GM10266 (cell line): Measurements from ENCODE around the gene MST1.

ENCODE experiments used
- DNase-seq: peaks from one replicate; pipeline ENCODE4 v3.0.0; 2012; ENCODE audit errors: extremely low spot score
- TF ChIP-seq, protein P1 (sequence below): IDR thresholded peaks from 2 replicates; pipeline ENCODE4 v1.5.1; 2012; ENCODE audit warnings: mild to moderate bottlenecking, low read depth; ENCODE audit not compliant: control insufficient read depth, insufficient read depth; ENCODE audit errors: missing control alignments

MST1 gene

DNA sequence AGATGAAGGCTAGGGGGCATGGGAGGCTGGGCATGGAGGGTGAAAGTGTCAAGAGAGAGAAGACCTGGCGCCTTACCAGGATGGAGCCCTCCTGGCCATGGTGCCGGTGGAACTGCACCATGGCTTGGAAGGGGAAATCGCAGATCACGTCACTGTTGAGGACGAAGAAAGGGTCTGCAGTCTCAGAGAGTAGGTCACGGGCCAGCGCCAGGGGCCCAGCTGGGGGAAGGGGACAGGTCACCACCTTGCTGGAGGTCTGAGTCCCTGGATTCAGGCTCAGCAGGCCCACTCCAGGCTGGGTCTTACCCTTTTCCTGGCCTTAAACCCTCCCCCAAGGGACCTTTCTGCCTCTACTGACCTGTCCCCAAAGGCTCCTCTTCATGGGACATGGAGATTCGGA lies 33.6 kb upstream of the MST1 start:
- TF ChIP-seq, protein P1, sequence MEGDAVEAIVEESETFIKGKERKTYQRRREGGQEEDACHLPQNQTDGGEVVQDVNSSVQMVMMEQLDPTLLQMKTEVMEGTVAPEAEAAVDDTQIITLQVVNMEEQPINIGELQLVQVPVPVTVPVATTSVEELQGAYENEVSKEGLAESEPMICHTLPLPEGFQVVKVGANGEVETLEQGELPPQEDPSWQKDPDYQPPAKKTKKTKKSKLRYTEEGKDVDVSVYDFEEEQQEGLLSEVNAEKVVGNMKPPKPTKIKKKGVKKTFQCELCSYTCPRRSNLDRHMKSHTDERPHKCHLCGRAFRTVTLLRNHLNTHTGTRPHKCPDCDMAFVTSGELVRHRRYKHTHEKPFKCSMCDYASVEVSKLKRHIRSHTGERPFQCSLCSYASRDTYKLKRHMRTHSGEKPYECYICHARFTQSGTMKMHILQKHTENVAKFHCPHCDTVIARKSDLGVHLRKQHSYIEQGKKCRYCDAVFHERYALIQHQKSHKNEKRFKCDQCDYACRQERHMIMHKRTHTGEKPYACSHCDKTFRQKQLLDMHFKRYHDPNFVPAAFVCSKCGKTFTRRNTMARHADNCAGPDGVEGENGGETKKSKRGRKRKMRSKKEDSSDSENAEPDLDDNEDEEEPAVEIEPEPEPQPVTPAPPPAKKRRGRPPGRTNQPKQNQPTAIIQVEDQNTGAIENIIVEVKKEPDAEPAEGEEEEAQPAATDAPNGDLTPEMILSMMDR, result no peak
- no peak for DNase-seq

DNA sequence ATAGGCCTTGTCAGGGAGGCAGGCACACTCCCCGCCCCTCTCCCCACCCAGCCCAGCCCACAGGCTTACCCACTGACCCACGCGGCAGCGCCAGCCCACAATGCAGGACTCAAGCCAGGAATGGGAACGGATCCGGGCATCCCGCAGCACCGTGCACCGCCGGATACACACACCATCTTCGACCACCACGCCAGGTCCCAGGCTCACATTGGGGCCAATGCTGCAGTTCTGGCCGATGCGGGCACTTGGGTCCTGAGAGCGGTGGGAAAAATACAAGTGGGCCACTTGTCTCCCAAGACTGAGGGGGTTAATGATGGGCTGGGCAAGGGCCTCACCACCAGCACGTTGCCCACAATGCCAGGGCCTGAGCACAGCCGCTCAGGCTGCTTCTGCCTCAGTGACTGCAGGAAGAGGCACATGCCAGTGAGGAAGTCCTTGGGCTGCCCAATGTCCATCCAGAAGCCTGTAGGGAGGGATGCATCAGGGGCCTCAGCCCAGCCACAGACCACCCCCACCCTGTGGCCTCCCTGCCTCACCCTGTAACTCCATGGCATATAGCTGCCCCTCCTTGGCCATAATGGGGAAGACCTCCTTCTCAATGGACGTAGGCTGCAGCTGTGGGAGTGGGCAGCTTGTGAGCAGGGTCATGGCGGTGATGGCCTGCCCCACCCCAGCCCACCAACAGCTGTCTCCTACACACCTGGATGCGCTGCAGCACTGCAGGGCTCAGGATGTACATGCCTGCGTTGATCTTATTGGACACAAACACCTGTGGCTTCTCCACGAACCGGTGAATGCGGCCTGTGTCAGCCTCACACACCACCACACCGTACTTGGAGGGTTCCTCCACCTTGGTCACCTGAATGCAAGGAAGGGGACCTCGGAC lies 32.9 kb upstream of the MST1 start:
- no peak for DNase-seq
- TF ChIP-seq, protein P1, result no peak

DNA sequence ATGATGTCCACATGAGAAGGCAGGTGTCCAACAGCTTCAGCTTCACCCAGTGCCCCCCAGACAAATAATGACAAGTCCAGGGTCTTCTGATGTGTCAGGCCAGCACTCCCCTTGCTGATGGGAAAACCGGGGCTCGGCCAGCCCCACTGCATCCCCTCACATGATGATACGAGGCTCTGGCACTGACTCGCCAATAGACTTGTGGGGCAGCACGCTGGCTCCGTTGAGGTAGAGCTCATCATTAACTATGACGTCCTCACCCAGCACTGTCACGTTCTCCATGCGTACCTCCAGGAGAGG lies 32.3 kb upstream of the MST1 start:
- TF ChIP-seq, protein P1, result no peak
- DNase-seq, result no peak

DNA sequence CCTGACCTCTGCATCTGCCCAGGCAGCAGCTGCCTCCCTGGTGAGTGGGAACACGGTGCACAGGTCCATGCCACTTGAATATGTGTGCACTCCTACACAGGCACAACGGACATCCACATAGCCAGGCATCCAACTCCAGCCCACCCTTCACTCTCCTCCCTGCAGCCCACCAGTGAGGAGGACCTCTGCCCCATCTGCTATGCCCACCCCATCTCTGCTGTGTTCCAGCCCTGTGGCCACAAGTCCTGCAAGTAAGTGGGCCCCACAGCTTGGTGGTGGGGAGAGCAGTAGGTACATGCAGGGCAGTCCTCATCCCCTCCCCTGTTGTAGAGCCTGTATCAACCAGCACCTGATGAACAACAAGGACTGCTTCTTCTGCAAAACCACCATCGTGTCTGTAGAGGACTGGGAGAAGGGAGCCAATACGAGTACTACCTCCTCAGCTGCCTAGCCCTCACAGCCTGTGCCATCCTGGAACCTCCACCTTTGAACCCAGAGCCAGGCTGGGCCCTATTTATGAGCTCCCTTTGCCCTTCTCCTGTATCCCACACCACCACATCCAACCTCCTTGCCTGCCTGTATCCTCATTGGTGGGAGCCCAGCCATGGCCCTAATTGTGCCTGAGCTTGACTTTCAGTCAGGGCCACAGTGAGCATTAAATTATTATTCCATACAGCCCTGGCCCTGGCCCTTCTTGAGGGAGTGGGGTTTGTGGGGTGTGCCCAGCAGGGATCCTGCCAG lies 31.8 kb upstream of the MST1 start:
- TF ChIP-seq, protein P1, result no peak
- DNase-seq, result no peak

DNA sequence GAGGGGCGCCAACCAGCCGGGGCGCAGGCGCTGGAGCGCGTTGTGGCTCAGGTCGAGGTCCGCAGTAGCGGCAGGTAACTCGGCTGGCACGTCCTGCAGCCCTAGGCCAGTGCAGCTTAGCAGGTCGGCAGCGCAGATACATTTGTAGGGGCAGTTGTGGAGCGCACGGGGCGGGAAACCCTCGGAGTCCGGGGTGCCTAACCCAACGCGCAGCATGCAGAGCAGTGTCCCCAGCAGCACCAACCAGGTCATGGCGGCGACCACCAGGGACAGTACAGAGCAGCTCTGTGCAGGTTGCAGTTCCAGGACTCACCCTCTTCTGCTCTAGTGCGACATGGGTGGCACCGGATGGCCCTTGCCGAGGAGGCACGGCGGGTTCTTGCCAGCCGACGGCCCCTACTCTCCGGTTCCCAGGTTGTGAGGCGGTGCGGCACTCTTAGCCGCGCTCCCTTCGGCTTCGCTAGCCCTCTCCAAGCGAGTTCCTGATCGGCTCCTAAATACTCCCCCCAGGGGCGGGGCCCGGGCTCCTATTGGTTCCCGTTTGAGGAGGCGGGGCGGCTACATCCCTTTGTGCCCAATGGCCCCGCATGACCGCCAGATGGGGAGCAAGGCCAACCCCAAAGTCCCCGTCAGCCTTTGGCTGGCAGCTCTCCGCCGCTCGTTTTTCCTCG lies 30.1 kb upstream of the MST1 start, which contains the start of gene AMIGO3:
Gene AMIGO3 (minus strand): TSS at position 471 of the 671 bp plus-strand sequence. CDS start 219 bp downstream, at position 252.
- TF ChIP-seq, protein P1, result peak; percentile 47
- DNase-seq, result peak; percentile 98

DNA sequence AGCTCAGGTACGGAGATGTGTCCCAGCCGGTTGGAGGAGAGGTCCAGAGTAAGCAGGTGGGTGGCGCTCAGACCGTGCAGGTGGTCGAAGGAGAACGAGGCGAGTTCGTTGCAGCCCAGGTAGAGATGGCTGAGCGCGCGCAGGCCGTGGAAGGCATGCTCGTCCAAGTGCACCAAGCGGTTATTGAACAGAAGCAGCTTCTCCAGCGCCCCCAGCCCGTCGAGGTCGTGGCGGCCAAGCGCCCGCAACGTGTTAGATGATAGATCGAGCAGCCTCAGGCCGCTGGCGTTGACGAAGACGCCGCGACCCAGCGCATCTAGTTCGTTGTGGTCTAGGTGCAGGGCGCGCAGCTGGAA lies 29.6 kb upstream of the MST1 start:
- TF ChIP-seq, protein P1, result no peak

More for the DNA sequence above, 29.6 kb upstream of the MST1 start:
- DNase-seq, result no peak
